GM12801 (cell line): ENCODE results near the gene HCFC1R1.

Source experiments
- TF ChIP-seq, protein P1 (sequence below): IDR thresholded peaks from one replicate; pipeline ENCODE4 v1.5.1; 2011; ENCODE audit warnings: control low read depth; ENCODE audit not compliant: insufficient read length; ENCODE audit errors: extremely low read depth

HCFC1R1 gene

GRCh38 chr16:2981177-2981898, 42.4 kb downstream of the HCFC1R1 start:
- TF ChIP-seq, protein P1, sequence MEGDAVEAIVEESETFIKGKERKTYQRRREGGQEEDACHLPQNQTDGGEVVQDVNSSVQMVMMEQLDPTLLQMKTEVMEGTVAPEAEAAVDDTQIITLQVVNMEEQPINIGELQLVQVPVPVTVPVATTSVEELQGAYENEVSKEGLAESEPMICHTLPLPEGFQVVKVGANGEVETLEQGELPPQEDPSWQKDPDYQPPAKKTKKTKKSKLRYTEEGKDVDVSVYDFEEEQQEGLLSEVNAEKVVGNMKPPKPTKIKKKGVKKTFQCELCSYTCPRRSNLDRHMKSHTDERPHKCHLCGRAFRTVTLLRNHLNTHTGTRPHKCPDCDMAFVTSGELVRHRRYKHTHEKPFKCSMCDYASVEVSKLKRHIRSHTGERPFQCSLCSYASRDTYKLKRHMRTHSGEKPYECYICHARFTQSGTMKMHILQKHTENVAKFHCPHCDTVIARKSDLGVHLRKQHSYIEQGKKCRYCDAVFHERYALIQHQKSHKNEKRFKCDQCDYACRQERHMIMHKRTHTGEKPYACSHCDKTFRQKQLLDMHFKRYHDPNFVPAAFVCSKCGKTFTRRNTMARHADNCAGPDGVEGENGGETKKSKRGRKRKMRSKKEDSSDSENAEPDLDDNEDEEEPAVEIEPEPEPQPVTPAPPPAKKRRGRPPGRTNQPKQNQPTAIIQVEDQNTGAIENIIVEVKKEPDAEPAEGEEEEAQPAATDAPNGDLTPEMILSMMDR, result no peak

DNA sequence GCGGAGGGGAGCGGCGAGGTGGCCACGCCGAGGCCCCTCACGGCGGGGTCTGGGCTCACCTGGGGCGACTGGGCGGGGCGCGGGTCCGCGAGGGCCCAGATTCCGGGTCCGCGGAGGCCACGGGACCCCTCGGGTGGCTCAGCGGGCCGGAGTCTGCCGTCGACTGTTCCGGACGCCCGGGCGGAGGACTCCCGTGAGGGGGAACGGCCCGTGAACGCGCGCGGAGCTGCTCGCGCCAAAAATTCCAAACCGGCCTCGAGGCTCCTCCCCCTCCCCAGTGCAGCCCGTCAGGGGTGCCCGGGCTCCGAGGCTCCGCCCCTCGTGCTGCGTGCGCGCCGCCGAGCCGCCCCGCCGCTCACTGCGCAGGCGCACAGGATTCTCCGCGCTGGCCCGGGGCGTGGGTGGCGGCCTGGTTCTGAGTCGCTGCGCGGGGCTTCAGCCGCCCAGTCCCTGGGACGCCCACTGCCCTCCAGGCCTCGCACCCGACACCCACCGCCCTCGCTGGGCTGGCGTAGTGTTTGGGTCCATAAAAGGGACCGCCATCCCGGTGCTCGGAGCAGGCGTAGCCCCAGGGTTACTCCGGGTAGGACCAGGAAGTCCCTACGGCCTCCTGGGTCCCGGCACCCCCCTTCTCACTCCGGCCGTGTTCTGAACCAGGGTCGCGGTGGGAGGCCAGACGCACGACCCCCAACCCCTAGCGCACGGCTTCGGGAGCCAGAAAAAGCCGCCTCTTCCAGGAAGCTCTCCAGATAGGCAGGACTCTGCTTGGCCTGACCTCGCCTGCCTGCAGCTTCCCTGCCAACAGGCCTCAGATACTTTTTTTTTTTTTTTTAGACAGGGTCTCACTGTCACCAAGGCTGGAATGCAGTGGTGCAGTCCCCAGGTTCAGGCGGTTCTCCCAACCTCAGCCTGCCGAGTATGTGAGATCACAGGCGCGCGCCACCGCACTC, 43.2 kb downstream of the HCFC1R1 start, which contains the start of gene PKMYT1:
PKMYT1 (minus strand) TSS at position 220 of the 950 bp plus-strand sequence. CDS start 789 bp downstream, outside the sequence.
- TF ChIP-seq, protein P1, result no peak

GRCh38 chr16:2979669-2980226, 44.0 kb downstream of the HCFC1R1 start:
- TF ChIP-seq, protein P1, result no peak

DNA sequence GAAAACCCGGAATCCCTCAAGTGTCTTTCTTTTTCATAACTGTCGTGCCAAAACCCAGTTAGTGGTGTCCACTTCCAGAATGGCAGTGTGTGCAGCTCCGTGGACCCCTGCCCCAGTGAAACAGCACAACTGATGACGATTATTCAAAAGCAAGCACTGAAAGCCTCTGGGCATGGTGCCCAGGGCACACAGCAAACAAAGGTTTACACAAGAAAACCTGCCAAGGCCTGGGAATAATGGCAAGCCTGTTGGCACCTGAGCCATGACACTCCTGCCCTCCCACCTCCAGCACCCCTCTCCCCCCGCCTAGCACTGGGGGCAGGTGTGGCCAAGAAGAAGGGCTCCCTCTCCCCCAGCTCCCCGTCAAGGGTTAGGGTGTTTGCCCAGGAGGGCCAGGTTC, 46.3 kb downstream of the HCFC1R1 start:
- TF ChIP-seq, protein P1, result no peak

DNA sequence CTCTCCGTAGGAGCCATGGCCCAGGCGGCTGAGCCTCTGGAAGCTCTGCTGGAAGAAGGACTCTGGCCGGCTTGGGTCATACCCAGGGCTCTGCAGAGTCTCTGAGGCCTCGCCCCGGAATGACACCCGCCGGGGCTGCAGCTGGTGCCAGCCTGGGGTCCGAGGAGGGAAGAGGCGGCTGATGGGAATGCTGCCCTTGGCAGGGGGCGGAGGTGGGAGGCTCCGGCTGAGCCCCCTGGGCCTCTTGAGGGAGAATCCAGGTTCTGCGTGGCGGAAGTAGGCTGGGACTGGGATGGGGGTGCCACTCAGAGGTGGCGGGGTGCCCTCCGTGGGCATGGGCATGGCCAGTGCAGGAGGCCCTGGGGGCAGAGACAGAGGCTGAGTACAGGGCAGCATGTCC, 47.1 kb downstream of the HCFC1R1 start:
- TF ChIP-seq, protein P1, result no peak

DNA sequence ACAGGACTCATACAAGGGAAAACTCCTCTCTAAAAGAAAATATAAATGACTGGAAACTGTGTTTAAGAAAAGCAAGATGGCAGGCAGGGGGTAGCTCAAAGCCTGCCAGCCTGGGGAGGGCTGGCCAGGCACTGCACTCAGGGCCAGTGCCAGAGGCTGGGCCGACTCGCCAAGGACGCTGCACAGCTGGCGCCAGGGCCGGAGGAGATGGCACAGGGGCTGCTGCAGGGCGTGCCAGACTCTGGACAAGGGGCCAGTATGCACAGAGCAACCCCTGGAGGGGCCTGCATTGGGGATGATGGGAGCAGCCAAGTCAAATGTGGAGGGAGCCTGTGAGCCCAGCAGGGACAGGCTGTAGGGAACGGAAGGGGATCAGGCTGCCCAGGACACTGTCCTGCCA, 47.5 kb downstream of the HCFC1R1 start:
- TF ChIP-seq, protein P1, result no peak

- TF ChIP-seq, protein P1, result no peak
Measured at GRCh38 chr16:2975161-2975795, 48.5 kb downstream of the HCFC1R1 start.
